ENCODE data around the gene LPP.

LPP gene

DNA sequence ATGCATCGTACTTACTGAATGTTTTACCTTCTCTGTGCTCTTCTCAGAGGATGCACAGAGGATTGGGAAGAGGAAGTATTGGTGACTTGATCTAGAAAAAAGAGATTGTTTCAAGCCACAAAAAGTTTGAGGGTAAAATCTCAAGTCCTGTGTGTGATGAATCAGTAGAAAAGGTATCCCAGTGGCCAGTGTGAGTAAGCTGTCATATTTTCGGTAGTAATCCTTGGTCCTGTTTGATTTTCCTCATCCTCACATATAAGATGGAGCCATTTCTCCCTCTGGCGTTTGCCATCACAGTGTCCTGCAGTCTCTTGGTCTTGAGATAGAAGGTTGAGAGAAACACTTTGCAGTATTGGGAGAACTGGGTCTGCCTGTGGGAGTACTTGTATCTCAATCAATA, 166.8 kb downstream of the LPP start:
- Histone ChIP-seq H3K27me3 (replicated peaks; ENCODE audit: insufficient read depth, low read length) (no peaks in the 10 kb centered on the region), H3K4me3 (ENCODE audit: low read length) (no peak overlapping the region), H2AFZ (ENCODE audit: low read length) (no peak overlapping the region), H3K79me2 (ENCODE audit: low read length) (no peaks in the 10 kb centered on the region), H3K4me1 (ENCODE audit: low read length) (no peaks in the 10 kb centered on the region), H3K9me3 (replicated peaks; ENCODE audit: insufficient read depth, low read length) (no peaks in the 10 kb centered on the region), H3K36me3 (replicated peaks; ENCODE audit: insufficient read depth, low read length) (no peaks in the 10 kb centered on the region), H3K27ac (ENCODE audit: low read length) (no peak overlapping the region), H3K9ac (ENCODE audit: low read length) (no peak overlapping the region), H3F3A (ENCODE audit: insufficient read depth, low read length) (no peaks in the 10 kb centered on the region), H3K4me2 (ENCODE audit: low read depth, low read length) (no peak overlapping the region), H3K9me2 (replicated peaks; ENCODE audit: insufficient read depth, low read length) (no peaks in the 10 kb centered on the region), H4K20me1 (ENCODE audit: insufficient read depth, low read length) (no peaks in the 10 kb centered on the region)
- no peak for DNase-seq
- TF ChIP-seq, protein P1, sequence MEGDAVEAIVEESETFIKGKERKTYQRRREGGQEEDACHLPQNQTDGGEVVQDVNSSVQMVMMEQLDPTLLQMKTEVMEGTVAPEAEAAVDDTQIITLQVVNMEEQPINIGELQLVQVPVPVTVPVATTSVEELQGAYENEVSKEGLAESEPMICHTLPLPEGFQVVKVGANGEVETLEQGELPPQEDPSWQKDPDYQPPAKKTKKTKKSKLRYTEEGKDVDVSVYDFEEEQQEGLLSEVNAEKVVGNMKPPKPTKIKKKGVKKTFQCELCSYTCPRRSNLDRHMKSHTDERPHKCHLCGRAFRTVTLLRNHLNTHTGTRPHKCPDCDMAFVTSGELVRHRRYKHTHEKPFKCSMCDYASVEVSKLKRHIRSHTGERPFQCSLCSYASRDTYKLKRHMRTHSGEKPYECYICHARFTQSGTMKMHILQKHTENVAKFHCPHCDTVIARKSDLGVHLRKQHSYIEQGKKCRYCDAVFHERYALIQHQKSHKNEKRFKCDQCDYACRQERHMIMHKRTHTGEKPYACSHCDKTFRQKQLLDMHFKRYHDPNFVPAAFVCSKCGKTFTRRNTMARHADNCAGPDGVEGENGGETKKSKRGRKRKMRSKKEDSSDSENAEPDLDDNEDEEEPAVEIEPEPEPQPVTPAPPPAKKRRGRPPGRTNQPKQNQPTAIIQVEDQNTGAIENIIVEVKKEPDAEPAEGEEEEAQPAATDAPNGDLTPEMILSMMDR (IDR thresholded peaks at IDR 0.05; ENCODE audit: low read length): no peak
- TF ChIP-seq EZH2 (optimal IDR thresholded peaks at IDR 0.05; ENCODE audit: low read depth, low read length): no peak
- TF ChIP-seq EZH2phosphoT487 (IDR thresholded peaks at IDR 0.05; ENCODE audit: low read length): no peak

DNA sequence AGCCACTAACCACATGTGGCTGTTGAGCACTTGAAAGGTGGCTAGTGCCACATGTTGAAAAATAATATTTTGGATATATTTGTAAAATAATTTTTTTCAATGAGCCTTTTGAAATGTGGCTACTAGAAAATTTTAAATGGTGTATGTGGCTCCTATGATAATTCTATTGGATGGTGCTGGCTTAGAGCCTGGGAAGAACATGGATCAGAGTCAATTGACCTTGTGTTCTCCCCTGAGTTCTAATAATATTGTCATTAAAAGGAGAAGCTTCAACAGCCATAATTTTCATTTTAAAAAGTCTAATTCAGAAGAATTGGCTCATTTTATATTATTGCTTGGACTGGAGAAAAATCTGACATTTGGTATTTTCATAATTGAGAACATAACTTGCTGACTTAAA, 167.3 kb downstream of the LPP start:
- H3K4me2 ChIP-seq (ENCODE audit: low read depth, low read length): no peak overlapping the region
- H2AFZ ChIP-seq (ENCODE audit: low read length): no peak overlapping the region
- no peaks in the 10 kb centered on the region for H3K9me3 ChIP-seq (replicated peaks; ENCODE audit: insufficient read depth, low read length)
- no peaks in the 10 kb centered on the region for H3K36me3 ChIP-seq (replicated peaks; ENCODE audit: insufficient read depth, low read length)
- H3K79me2 ChIP-seq (ENCODE audit: low read length): no peaks in the 10 kb centered on the region
- no peaks in the 10 kb centered on the region for H4K20me1 ChIP-seq (ENCODE audit: insufficient read depth, low read length)
- H3K27me3 ChIP-seq (replicated peaks; ENCODE audit: insufficient read depth, low read length): no peaks in the 10 kb centered on the region
- no peaks in the 10 kb centered on the region for H3F3A ChIP-seq (ENCODE audit: insufficient read depth, low read length)
- H3K9ac ChIP-seq (ENCODE audit: low read length): no peak overlapping the region
- H3K27ac ChIP-seq (ENCODE audit: low read length): no peak overlapping the region
- no peak for DNase-seq
- H3K4me3 ChIP-seq (ENCODE audit: low read length): no peak overlapping the region
- H3K4me1 ChIP-seq (ENCODE audit: low read length): no peaks in the 10 kb centered on the region
- H3K9me2 ChIP-seq (replicated peaks; ENCODE audit: insufficient read depth, low read length): no peaks in the 10 kb centered on the region
- no peak for TF ChIP-seq EZH2phosphoT487 (IDR thresholded peaks at IDR 0.05; ENCODE audit: low read length)
- TF ChIP-seq, protein P1 (IDR thresholded peaks at IDR 0.05; ENCODE audit: low read length): no peak
- no peak for TF ChIP-seq EZH2 (optimal IDR thresholded peaks at IDR 0.05; ENCODE audit: low read depth, low read length)

DNA sequence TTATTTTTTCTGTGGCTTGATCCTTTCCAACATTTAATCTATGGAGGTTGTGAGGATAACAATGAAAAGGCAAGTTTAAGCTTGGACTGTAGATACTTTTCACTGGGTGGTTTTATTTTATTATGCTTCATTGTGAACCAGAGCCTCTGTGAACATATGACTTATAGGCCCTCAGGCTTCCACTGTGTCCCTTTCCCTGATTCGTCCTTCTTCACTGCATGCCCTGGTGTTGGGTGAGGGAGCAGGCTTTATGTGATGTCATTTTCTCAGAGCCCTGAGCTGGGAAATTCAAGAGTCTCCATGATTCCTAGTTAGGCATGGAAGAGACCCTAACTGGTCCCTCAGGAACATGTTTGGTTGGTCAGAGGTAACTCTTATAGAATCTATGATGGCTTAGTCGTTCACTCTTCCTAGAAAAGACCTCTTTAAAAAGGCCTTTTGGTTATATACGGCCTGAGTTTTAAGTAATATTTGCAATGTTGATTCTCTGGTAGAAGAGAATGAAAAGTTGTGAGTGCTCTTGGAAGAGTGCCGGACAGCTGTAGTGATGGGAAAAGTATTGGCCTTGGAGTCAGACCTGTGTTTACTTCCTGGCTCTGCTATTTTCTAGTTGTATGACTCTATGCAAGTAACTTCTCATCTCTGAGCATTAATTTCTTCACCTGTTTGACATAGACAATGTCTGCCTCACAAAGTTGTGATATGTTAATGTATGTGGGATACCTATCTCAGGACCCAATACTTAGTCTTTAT, 168.4 kb downstream of the LPP start:
- Histone ChIP-seq H3K4me1 (ENCODE audit: low read length) (no peaks in the 10 kb centered on the region), H3K4me3 (ENCODE audit: low read length) (no peak overlapping the region), H3K9me2 (replicated peaks; ENCODE audit: insufficient read depth, low read length) (no peaks in the 10 kb centered on the region), H3K36me3 (replicated peaks; ENCODE audit: insufficient read depth, low read length) (no peaks in the 10 kb centered on the region), H3K9me3 (replicated peaks; ENCODE audit: insufficient read depth, low read length) (no peaks in the 10 kb centered on the region), H2AFZ (ENCODE audit: low read length) (no peak overlapping the region), H3K27ac (ENCODE audit: low read length) (no peak overlapping the region), H3F3A (ENCODE audit: insufficient read depth, low read length) (no peaks in the 10 kb centered on the region), H3K79me2 (ENCODE audit: low read length) (no peaks in the 10 kb centered on the region), H3K4me2 (ENCODE audit: low read depth, low read length) (no peak overlapping the region), H4K20me1 (ENCODE audit: insufficient read depth, low read length) (no peaks in the 10 kb centered on the region), H3K27me3 (replicated peaks; ENCODE audit: insufficient read depth, low read length) (no peaks in the 10 kb centered on the region), H3K9ac (ENCODE audit: low read length) (no peak overlapping the region)
- TF ChIP-seq, protein P1 (IDR thresholded peaks at IDR 0.05; ENCODE audit: low read length): no peak
- no peak for TF ChIP-seq EZH2 (optimal IDR thresholded peaks at IDR 0.05; ENCODE audit: low read depth, low read length)
- no peak for TF ChIP-seq EZH2phosphoT487 (IDR thresholded peaks at IDR 0.05; ENCODE audit: low read length)
- no peak for DNase-seq

All from MM.1S (cell line).